Progenitor cell of endocrine pancreas (in vitro differentiated cells): Measurements from ENCODE around the gene AASDH. TPM values are rescaled to one million over a fixed set of nuclear protein-coding genes. Genes with fewer than 3 reads are reported as not detected.

Experiments used
- DNase-seq: peaks from one replicate; pipeline ENCODE4 v3.0.0; 2021; ENCODE audit warnings: low spot score; ENCODE audit not compliant: unreplicated experiment
- H3K27ac Mint-ChIP-seq: 2 replicates; pipeline ENCODE4 v1.8.0; 2021; ENCODE audit warnings: mild to moderate bottlenecking, moderate library complexity, mixed read lengths
- H3K27me3 Mint-ChIP-seq: 2 replicates; pipeline ENCODE4 v1.8.0; 2021; ENCODE audit warnings: mixed read lengths
- H3K36me3 Mint-ChIP-seq: 2 replicates; pipeline ENCODE4 v1.8.0; 2022; ENCODE audit warnings: mixed read lengths; ENCODE audit not compliant: insufficient read depth
- H3K4me1 Mint-ChIP-seq: 2 replicates; pipeline ENCODE4 v1.8.0; 2021; ENCODE audit warnings: low read depth, mixed read lengths
- H3K4me3 Mint-ChIP-seq: 2 replicates; pipeline ENCODE4 v1.8.0; 2021; ENCODE audit warnings: low read depth, mild to moderate bottlenecking, moderate library complexity, mixed read lengths
- H3K9me3 Mint-ChIP-seq: 2 replicates; pipeline ENCODE4 v1.8.0; 2021; ENCODE audit warnings: low read depth, mixed read lengths
- CTCF ChIP-seq: fragments of 200-600 bp; sonication (generic); IDR thresholded peaks from one replicate; pipeline ENCODE4 v1.5.0; 2021; ENCODE audit warnings: antibody characterized with exemption, mild to moderate bottlenecking; ENCODE audit not compliant: unreplicated experiment
- long read RNA-seq: library from polyadenylated mRNA; unstranded; transcript quantifications from one replicate; pipeline ENCODE4 v2.0.0, GENCODE V29; 2020
- total RNA-seq: library from RNA; stranded (reverse); gene quantifications from 2 replicates; pipeline ENCODE4 v1.2.1, GENCODE V29; 2021

Gene AASDH
- total RNA-seq: 22.0 and 25.2 TPM in 2 replicates
- long read RNA-seq, partial matches to known transcripts: 7 of 26 reads
- long read RNA-seq, other reads (novel, unspliced or antisense): 12 of 26 reads

- no peak for TF ChIP-seq CTCF
- peak; percentile 91 for DNase-seq
- H3K4me3 Mint-ChIP-seq: peak within 1 kb of the TSS; percentile 87
- no peaks in the 10 kb centered on the region for H3K36me3 Mint-ChIP-seq
- H3K27ac Mint-ChIP-seq: peak within 1 kb of the TSS; percentile 99
- H3K9me3 Mint-ChIP-seq: no peaks in the 10 kb centered on the region
- H3K4me1 Mint-ChIP-seq: peaks cover 11% of the 10 kb centered on the region
- no peaks in the 10 kb centered on the region for H3K27me3 Mint-ChIP-seq
These were observed at the start of gene AASDH for GRCh38 chr4:56387023-56388001. TSS of gene AASDH (minus strand) at chr4:56387491. CDS start at chr4:56384299, 3,192 bp downstream.

- peak; percentile 38 for TF ChIP-seq CTCF
- no peaks in the 10 kb centered on the region for H3K36me3 Mint-ChIP-seq
- peak within 1 kb of the TSS; percentile 96 for H3K4me3 Mint-ChIP-seq
- DNase-seq: peak; percentile 98
- H3K27me3 Mint-ChIP-seq: no peaks in the 10 kb centered on the region
- no peaks in the 10 kb centered on the region for H3K9me3 Mint-ChIP-seq
- H3K4me1 Mint-ChIP-seq: peaks cover 24% of the 10 kb centered on the region
- peak within 1 kb of the TSS; percentile 97 for H3K27ac Mint-ChIP-seq
These were observed 48.0 kb upstream of the AASDH start, which contains the start of gene PPAT for GRCh38 chr4:56435140-56435926. TSS of gene PPAT (minus strand) at chr4:56435615. CDS start at chr4:56435477, 138 bp downstream.

GRCh38 chr4:56434599-56435139 is 47.4 kb upstream of the AASDH start:
- H3K36me3 Mint-ChIP-seq: no peaks in the 10 kb centered on the region
- DNase-seq: peak; percentile 47
- peak overlapping the region; percentile 97 for H3K27ac Mint-ChIP-seq
- no peaks in the 10 kb centered on the region for H3K9me3 Mint-ChIP-seq
- H3K27me3 Mint-ChIP-seq: no peaks in the 10 kb centered on the region
- no peak for TF ChIP-seq CTCF
- peak overlapping the region; percentile 96 for H3K4me3 Mint-ChIP-seq
- peaks cover 20% of the 10 kb centered on the region for H3K4me1 Mint-ChIP-seq

GRCh38 chr4:56433280-56433679 is 46.0 kb upstream of the AASDH start:
- H3K9me3 Mint-ChIP-seq: no peaks in the 10 kb centered on the region
- peak overlapping the region; percentile 96 for H3K4me3 Mint-ChIP-seq
- no peak for TF ChIP-seq CTCF
- H3K4me1 Mint-ChIP-seq: peaks cover 19% of the 10 kb centered on the region
- H3K36me3 Mint-ChIP-seq: no peaks in the 10 kb centered on the region
- H3K27me3 Mint-ChIP-seq: no peaks in the 10 kb centered on the region
- no peak overlapping the region for H3K27ac Mint-ChIP-seq
- DNase-seq: no peak

GRCh38 chr4:56430203-56430602 is 42.9 kb upstream of the AASDH start:
- Mint-ChIP-seq H3K4me3 (no peak overlapping the region), H3K9me3 (peaks cover 4% of the 10 kb centered on the region), H3K27me3 (no peaks in the 10 kb centered on the region), H3K4me1 (peaks cover 10% of the 10 kb centered on the region), H3K36me3 (peaks cover 2% of the 10 kb centered on the region), H3K27ac (no peak overlapping the region)
- TF ChIP-seq CTCF: no peak
- DNase-seq: no peak
